Fibroblast of lung (primary cell): ENCODE results near the gene SLC17A2. TPM values are rescaled to one million over a fixed set of nuclear protein-coding genes. Genes with fewer than 3 reads are reported as not detected.

ENCODE experiments used
- DNase-seq, 2 donors: peaks; one replicate each; pipeline versions ENCODE4 v3.0.0 to v3.0.0-alpha.2; 2010; ENCODE audit warnings: low read depth in 2 of 2
- H2AFZ ChIP-seq: 2 replicates; pipeline ENCODE4 v1.5.1; 2012; ENCODE audit warnings: low read length, control low read depth, inconsistent platforms
- H3K27ac ChIP-seq: 2 replicates; pipeline ENCODE4 v1.5.1; 2011; ENCODE audit warnings: low read length, control low read depth; ENCODE audit not compliant: insufficient read depth
- H3K27me3 ChIP-seq: 2 replicates; pipeline ENCODE4 v1.5.1; 2011; ENCODE audit warnings: mild to moderate bottlenecking, low read length; ENCODE audit not compliant: control insufficient read depth, insufficient read depth
- H3K36me3 ChIP-seq: 2 replicates; pipeline ENCODE4 v1.5.1; 2011; ENCODE audit warnings: low read length; ENCODE audit not compliant: control insufficient read depth, insufficient read depth
- H3K4me1 ChIP-seq: 2 replicates; pipeline ENCODE4 v1.5.1; 2011; ENCODE audit warnings: low read length; ENCODE audit not compliant: control insufficient read depth, insufficient read depth; ENCODE audit errors: extremely low read depth
- H3K4me2 ChIP-seq: 2 replicates; pipeline ENCODE4 v1.5.1; 2011; ENCODE audit warnings: low read length, control low read depth; ENCODE audit not compliant: insufficient read depth; ENCODE audit errors: extremely low read depth
- H3K4me3 ChIP-seq, 4 experiments: fragments of 200-600 bp in 1 of 4; sonication (generic) in 1 of 4; replicated peaks in 1 of 4; 2 replicates each; pipeline ENCODE4 v1.5.1; 2011 to 2016; ENCODE audit warnings: low read length in 4 of 4, low read depth in 3 of 4, mild to moderate bottlenecking in 3 of 4, control low read depth in 2 of 4, inconsistent platforms in 1 of 4, mixed read lengths in 1 of 4; ENCODE audit not compliant: insufficient read depth in 1 of 4; ENCODE audit errors: control extremely low read depth in 1 of 4
- H3K79me2 ChIP-seq: 2 replicates; pipeline ENCODE4 v1.5.1; 2012; ENCODE audit warnings: mild to moderate bottlenecking, low read length, inconsistent platforms; ENCODE audit not compliant: control insufficient read depth, insufficient read depth
- H3K9ac ChIP-seq: 2 replicates; pipeline ENCODE4 v1.5.1; 2011; ENCODE audit warnings: mild to moderate bottlenecking, low read length, control low read depth; ENCODE audit not compliant: insufficient read depth
- H3K9me3 ChIP-seq: 2 replicates; pipeline ENCODE4 v1.5.1; 2012; ENCODE audit warnings: low read depth, low read length; ENCODE audit not compliant: control insufficient read depth, insufficient read depth
- H4K20me1 ChIP-seq: 2 replicates; pipeline ENCODE4 v1.5.1; 2011; ENCODE audit warnings: low read length; ENCODE audit not compliant: control insufficient read depth, insufficient read depth; ENCODE audit errors: extremely low read depth
- EZH2 ChIP-seq: IDR thresholded peaks from 2 replicates; pipeline ENCODE4 v1.5.1; 2012; ENCODE audit warnings: low read length, control low read depth, mild to moderate bottlenecking; ENCODE audit errors: missing control alignments
- polyA minus RNA-seq: library from RNA; depleted of rRNA, polyadenylated mRNA; stranded (reverse); fragments of >200 nt; gene quantifications from 2 replicates; pipeline ENCODE4 v1.2.3, GENCODE V29; 2011; ENCODE audit warnings: low replicate concordance
- polyA plus RNA-seq, 2 donors: library from polyadenylated mRNA; depleted of rRNA in 1 of 2; stranded (reverse) in 1 of 2; unstranded in 1 of 2; fragments of >200 nt; gene quantifications; 2 replicates each; pipeline ENCODE4 v1.2.1, GENCODE V29; 2011 to 2012; ENCODE audit warnings: missing spikeins in 1 of 2
- total RNA-seq: library from RNA; depleted of rRNA; stranded (reverse); fragments of >200 nt; gene quantifications from 2 replicates; pipeline ENCODE4 v1.2.1, GENCODE V29; 2014
- TF ChIP-seq, protein P1 (sequence below), 2 donors: IDR thresholded peaks in 1 of 2; conservative IDR thresholded peaks in 1 of 2; 1 replicate in 1 of 2; 2 replicates in 1 of 2; pipeline ENCODE4 v1.5.1; 2011 to 2012; ENCODE audit warnings: low read length in 2 of 2, control low read depth in 1 of 2, inconsistent platforms in 1 of 2, low read depth in 1 of 2, mild to moderate bottlenecking in 1 of 2

Gene SLC17A2, protein sequence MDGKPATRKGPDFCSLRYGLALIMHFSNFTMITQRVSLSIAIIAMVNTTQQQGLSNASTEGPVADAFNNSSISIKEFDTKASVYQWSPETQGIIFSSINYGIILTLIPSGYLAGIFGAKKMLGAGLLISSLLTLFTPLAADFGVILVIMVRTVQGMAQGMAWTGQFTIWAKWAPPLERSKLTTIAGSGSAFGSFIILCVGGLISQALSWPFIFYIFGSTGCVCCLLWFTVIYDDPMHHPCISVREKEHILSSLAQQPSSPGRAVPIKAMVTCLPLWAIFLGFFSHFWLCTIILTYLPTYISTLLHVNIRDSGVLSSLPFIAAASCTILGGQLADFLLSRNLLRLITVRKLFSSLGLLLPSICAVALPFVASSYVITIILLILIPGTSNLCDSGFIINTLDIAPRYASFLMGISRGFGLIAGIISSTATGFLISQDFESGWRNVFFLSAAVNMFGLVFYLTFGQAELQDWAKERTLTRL
- total RNA-seq (under 0.01 TPM in 1 of 2 replicates, not detected in the other), polyA plus RNA-seq (not detected in 2 replicates), polyA minus RNA-seq (not detected in 2 replicates)
- polyA plus RNA-seq (2012): not detected in 2 replicates

DNA sequence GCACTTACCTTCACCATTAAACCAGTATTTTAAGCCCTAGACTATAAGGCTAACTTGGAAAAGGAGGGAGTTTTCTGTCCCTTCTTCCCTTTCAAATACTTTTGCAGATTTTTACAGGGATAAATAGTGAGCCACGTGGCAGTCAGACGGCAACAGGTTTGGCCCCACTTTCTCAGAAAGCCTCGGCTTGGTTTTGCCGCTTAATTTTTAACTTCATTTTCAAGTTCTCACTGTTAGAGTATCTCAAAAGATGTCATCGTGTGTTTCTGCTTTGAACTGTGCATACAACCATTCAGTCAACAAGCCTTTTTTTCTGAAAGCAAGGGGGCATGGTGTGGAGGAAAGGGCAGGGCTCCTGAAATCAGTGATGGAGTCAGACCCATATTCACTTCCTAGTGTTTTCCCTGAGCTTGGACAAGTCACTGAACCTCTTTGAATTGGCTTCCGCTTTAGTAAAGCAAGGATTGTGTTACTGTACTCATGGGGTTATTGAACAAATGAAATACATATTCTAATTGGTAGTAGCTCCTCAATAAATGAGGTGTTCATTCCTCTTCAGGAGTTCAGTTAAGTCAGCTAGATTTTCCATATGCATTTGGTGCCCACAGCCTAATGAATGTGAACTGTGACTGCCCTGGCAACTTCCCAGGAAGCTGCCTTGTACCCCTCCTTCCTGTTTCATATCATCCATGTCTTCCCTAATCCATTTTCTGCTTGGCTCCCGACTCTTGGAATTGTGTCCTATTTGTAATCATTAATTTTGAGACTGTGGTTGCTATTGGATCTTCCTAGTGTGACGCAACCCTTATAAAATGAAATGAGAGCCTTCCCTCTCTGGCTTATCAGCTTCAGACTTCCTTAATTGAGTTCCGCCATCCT, at the start of gene SLC17A2:
Gene SLC17A2, minus strand, starts transcription at position 160 of the 879 bp plus-strand sequence. CDS start 4,895 bp downstream, outside the sequence.
- no peak for DNase-seq
- no peaks in the 10 kb centered on the region for H3K79me2 ChIP-seq
- no peak within 1 kb of the TSS for H3K27ac ChIP-seq
- no peak for TF ChIP-seq EZH2
- TF ChIP-seq, protein P1, sequence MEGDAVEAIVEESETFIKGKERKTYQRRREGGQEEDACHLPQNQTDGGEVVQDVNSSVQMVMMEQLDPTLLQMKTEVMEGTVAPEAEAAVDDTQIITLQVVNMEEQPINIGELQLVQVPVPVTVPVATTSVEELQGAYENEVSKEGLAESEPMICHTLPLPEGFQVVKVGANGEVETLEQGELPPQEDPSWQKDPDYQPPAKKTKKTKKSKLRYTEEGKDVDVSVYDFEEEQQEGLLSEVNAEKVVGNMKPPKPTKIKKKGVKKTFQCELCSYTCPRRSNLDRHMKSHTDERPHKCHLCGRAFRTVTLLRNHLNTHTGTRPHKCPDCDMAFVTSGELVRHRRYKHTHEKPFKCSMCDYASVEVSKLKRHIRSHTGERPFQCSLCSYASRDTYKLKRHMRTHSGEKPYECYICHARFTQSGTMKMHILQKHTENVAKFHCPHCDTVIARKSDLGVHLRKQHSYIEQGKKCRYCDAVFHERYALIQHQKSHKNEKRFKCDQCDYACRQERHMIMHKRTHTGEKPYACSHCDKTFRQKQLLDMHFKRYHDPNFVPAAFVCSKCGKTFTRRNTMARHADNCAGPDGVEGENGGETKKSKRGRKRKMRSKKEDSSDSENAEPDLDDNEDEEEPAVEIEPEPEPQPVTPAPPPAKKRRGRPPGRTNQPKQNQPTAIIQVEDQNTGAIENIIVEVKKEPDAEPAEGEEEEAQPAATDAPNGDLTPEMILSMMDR (conservative IDR thresholded peaks at IDR 0.05 in 1 of 2, IDR thresholded peaks at IDR 0.05 in 1 of 2; ENCODE audit: low read depth in 1 of 2, low read length in 2 of 2): no peak
- H2AFZ ChIP-seq: no peak within 1 kb of the TSS
- no peak within 1 kb of the TSS for H3K4me3 ChIP-seq
- H3K4me1 ChIP-seq: no peaks in the 10 kb centered on the region
- H3K9ac ChIP-seq: no peak within 1 kb of the TSS
- H3K4me2 ChIP-seq: no peak within 1 kb of the TSS
- H4K20me1 ChIP-seq: no peaks in the 10 kb centered on the region
- no peaks in the 10 kb centered on the region for H3K36me3 ChIP-seq
- no peaks in the 10 kb centered on the region for H3K27me3 ChIP-seq
- H3K9me3 ChIP-seq: no peaks in the 10 kb centered on the region

DNA sequence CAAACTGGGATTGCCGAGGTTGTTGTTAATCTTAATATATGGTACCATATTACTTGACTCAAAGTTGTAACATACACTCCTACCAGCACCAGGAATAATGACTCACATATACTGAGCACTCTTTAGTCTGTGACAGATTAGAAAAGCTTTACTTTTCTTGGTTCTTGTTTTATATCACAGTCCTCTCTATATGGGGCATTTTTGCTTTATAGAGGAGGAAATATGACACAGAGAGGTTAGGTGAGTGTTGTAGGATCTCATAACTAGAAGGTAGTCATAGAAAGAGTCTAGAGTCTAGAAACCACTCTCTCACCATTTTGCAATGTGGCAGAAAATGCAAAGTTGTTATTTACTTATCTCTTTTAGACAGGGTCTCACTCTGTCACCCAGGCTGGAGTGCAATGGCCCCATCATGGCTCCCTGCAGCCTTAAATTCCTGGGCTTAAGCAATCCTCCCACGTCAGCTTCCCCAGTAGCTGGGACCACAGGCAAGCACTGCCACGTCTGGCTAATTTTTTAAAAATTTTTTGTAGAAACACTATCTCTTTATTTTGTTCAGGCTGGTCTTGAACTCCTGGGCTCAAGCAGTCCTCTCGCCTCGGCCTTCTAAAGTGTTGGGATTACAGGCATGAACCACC, 45.6 kb upstream of the SLC17A2 start:
- no peaks in the 10 kb centered on the region for H3K79me2 ChIP-seq
- TF ChIP-seq, protein P1 (conservative IDR thresholded peaks at IDR 0.05 in 1 of 2, IDR thresholded peaks at IDR 0.05 in 1 of 2; ENCODE audit: low read depth in 1 of 2, low read length in 2 of 2): no peak
- H3K4me3 ChIP-seq: no peak overlapping the region
- H2AFZ ChIP-seq: no peak overlapping the region
- no peak overlapping the region for H3K4me2 ChIP-seq
- H4K20me1 ChIP-seq: no peaks in the 10 kb centered on the region
- H3K9me3 ChIP-seq: no peaks in the 10 kb centered on the region
- no peak overlapping the region for H3K9ac ChIP-seq
- peaks cover 16% of the 10 kb centered on the region for H3K36me3 ChIP-seq
- no peak overlapping the region for H3K27ac ChIP-seq
- no peaks in the 10 kb centered on the region for H3K27me3 ChIP-seq
- H3K4me1 ChIP-seq: peaks cover 7% of the 10 kb centered on the region
- DNase-seq: no peak
